Stimulated activated CD4-positive, alpha-beta T cell treated with anti-CD3 and anti-CD28 coated beads, Interleukin-1b, Interleukin-23, amount 100 ng/mL, for 4 hours (primary cell): Measurements from ENCODE around the gene UBE3C.
"Not testable (repeated sequence)": the region's sequence is repeated elsewhere in the genome, so short reads cannot be mapped to it uniquely, and the experiment has no call there.

Experiments used
- DNase-seq, 2 donors: peaks; one replicate each; pipeline ENCODE4 v3.0.0-alpha.2; 2020; ENCODE audit warnings: low read depth in 2 of 2

The UBE3C gene

DNA sequence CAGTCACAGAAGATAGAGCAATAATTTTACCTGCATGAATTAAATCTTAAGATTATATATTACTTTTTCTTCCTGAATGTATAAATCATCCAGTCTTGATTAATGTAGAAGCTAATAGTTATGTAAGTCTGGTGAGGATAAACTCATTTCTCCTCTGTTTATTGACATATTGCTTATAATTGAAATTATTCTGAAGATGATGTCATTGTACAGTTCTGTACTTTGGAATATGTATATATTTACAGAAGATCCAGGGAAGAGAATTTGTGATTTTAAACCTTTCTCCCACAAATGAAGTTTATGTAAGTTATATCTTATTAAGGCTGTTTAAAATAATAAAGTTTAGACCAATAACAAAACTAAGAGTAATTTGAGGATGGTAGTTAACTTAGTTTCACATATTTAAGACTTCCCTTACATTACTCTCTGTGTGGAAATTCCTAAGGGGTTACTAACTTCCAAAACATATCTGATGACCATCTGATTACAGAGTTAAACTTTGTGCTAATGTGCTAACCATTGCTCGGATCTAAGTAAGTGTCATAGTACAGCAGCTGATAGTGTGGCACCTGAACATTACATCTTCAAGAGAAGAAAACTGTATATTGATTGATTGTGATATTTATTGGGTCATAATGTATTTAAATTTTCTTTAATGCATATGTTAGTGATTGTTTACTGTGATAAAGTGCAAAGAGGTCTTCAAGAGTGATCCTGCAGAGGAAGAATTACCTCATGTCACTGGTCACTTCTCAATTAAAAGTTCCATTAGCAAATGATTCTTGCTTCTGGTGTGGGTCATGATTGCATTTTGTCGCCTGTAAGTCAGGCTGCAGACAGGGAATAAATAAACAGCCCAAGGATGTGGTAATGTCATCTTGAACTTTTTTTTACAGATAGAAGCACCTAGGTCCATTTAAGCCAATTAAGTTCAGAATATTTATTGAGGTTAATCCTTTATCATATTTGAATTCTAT lies 96.9 kb downstream of the UBE3C start:
- DNase-seq: no peak

DNA sequence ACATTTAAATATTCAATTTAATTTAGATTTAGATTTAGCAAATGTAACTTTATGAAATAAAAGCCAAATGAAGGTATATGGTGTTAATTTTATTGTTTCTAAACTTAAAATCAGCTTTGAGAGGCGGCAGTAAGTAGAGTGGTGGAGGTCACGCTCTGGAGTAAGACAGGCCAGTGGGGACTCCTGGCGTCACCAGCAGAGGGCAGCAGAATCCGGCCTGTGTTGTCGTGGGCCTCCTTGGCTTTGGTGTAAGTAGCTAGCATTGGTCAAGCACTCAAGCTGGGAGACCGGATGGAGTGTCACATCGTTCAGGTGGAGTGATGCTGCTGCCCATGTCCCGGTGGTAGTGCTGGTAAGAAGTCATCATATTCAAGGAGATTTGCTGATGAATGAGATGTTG lies 99.4 kb downstream of the UBE3C start:
- no peak for DNase-seq

DNA sequence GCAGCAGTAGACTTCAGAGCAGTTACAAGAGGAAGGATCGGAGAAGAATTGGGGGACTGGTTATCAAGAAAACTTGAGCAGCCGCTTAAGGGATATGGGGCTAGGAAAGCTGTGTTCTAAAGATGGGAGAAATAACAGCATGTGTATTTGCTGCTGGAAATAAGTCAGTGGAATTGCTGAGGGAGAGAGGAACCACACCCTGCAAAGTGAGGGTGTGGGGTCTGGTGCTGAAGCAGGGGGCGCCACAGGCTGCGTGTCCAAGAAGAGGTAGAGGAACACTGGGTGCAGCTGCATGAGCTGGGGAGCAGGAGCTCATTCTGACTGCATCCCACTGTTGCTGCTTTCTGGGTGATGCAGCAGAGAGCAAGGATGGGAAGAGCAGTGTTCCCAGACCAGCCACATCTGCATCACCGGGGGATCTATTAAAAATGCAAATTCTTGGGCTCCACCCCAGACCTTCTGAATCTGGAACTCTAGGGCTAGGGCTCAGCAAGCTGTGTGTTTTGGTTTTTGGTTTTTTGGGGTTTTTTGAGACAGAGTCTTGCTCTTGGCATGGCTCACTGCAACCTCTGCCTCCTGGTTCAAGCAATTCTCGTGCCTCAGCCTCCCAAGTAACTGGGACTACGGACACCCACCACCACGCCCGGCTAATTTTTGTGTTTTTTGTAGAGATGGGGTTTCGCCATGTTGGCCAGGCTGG lies 101.0 kb downstream of the UBE3C start:
- no peak for DNase-seq

DNA sequence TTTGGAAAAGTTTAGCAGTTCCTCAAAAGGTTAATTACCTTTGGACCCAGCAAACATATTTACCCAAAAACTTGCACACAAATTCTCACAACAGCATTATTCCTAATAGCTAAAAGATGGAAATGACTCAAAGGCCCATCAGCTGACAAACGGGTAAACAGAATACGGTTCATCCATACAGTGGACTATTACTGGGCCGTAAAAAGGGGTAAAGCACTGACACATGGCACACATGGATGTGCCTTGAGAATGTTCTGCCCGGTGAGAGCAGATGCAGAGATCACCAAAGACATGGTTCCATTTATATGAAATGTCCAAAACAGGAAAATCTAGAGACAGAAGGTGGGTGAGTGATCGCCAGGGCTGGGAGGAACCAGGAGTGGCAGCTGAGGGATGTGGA lies 102.9 kb downstream of the UBE3C start:
- DNase-seq: no peak

DNA sequence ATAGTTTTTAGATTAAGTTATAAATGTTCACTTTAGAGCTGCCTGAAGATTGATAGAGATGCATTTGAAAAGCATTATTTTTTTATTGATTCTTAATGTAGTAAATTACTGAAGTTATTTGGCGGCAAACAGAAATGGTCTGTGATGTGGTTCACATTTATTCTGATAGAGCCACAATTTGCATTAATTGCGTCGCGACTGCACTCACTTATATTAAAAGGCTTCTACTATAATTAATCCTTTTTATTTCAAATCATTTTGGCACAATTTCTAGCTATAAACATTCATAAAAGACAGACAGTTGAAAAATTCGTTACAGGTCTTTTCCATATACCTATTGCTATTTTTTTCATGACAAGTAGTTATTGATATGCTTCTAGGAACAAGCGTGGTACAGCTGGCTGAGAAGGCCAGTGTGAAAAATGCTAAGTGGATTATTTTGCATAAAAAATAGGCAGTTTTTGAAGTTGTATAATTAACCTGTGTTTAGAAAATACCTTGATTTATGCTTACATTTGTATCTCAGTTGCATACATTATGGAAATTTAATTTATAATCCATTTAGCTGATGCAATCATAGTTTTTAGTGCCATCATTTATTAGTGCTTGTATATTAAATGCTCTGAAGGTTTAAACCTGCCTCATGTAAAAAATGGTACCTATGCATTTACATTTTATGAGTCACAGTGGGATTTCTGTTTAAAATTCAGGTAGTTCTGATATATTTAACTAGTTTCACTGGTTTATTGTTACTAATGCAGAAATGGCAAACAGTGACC lies 106.0 kb downstream of the UBE3C start:
- no peak for DNase-seq

DNA sequence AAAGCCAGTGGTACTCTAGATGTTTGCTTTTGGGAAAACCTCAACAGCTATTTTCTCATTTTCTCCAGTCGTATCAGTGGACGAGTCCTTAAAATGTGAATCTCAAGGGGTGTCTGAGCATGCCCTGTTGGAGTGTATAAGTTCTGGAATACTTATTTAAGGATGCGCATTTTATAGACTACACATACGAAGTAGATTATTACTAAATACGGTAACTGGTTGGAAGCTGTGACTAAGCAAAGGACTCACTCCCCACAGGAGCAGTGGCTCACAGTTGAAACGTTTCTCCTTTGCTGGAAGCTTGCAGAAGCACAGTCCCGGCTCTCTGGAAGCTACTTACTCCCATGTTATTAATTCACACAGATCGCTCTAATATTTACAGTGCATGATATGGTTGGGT lies 107.3 kb downstream of the UBE3C start:
- DNase-seq: no peak

DNA sequence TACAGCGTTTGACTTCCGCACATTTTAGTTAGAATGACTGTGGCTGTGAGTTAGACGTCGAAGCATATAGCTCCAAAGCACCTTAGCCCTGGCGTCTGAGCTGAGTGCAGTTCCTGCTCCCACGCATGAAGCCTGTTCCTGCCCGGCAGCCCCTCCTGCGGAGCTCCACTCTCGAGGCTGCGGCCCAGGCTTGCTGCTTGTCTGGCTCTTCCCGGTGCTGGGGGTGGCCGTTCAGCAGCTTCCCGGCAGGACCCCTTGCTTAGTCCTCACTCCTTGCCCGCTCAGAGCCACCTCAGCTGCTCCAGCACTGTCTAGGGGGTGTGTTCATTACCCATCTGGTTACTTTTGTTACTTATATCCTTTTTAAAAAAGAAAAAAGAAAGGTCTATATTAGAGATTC lies 109.9 kb downstream of the UBE3C start:
- no peak for DNase-seq

DNA sequence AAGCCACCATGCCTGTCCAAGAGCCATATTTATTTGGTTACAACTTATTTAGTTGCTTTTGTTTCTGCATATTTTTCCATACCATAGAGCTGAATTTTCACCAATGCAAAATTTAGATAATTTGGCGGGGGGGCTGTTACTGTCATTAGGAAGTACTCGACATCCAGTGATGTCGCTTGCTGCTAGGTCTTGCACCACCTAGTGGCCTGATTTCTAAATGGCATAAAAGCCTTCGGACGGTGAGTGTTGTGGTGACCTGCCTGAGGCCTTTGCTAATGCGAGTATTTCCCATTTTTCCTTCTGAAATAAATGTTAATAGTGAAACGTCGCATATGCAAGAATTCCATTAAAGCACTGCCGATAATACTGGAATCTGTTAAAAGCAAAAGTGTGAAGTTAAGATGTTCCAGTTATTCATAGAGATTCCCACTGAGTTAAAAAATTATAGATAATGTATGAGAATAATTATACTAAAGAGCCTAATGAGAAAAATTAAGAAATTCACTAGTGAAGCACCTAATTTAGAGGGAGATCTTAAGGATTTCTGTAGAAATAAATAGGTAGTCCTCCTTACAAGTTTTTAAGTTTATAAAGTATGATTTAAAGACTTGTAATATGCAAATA lies 112.0 kb downstream of the UBE3C start:
- peak in 1 of 2 donors; percentile 33 for DNase-seq

DNA sequence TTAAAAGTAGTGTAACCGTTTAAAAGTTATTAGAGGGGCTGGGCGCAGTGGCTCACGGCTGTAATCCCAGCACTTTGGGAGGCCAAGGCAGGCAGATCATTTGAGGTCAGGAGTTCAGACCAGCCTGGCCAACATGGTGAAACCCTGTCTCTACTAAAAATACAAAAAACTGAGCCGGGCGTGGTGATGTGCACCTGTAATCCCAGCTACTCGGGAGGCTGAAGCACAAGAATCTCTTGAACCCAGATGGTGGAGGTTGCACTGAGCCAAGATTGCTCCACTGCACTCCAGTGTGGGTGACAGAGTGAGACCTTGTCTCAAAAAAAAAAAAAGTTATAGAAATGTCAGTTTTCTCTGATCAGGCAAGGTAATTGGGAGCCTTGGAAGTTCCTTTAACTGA lies 113.1 kb downstream of the UBE3C start:
- not testable (repeated sequence) for DNase-seq

DNA sequence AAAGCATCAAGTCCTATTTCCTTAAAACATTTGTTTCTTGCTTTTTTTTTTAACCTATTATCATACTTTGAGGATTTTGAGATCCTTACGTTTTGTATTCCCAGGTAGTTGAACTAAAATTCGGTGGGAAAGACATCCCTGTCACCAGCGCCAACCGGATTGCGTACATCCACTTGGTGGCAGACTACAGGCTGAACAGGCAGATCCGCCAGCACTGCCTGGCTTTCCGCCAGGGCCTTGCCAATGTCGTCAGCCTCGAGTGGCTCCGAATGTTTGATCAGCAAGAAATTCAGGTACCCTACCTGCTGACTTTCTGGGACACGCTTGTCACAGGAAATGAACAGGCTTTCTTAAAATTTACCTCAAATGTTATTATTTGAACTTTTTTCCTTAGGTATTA lies 115.1 kb downstream of the UBE3C start:
- no peak for DNase-seq

DNA sequence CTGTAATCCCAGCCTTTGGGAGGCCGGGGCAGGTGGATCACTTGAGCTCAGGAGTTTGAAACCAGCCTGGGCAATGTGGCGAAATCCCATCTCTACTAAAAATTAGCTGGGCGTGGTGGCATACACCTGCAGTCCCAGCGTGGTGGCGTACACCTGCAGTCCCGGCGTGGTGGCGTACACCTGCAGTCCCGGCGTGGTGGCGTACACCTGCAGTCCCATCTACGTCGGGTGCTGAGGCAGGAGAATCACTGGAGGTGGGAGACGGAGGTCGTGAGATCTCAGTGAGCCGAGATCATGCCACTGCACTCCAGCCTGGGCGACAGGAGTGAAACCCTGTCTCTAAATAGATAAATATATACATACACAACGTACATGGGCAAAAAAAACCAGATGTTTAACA lies 116.1 kb downstream of the UBE3C start:
- DNase-seq: not testable (repeated sequence)

DNA sequence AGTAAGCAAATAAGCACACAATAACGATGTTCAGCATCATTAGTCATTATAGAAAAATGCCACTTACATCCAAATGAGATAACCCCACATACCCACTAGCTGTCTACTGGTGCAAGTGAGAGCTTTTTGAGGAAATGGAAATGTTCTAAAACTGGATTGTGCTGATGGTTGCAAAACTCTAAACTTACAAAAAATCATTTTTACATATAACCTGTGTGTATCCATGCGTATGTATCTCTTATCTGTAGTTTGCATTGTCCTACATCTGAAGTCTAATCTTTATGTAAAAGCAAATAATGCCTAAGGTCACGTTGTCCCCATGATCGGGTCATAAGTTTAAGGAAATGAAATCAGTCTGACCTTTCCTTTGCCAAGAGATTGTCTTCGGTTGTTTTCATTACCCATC lies 116.5 kb downstream of the UBE3C start:
- no peak for DNase-seq

DNA sequence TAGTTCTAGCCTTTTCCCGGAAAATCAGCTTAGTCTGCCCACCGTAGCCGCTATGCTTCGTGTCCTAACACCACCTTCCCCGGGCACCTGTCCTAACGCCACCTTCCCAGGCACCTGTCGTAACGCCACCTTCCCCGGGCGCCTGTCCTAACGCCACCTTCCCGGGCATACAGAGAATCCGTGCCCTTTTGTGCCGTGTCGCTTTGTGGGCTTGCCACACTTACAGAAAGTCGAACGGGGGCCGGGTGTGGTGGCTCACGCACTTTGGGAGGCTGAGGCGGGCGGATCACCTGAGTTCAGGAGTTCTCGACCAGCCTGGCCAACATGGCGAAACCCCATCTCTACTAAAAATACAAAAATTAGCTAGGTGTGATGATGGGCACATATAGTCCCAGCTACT lies 124.4 kb downstream of the UBE3C start:
- no peak for DNase-seq

DNA sequence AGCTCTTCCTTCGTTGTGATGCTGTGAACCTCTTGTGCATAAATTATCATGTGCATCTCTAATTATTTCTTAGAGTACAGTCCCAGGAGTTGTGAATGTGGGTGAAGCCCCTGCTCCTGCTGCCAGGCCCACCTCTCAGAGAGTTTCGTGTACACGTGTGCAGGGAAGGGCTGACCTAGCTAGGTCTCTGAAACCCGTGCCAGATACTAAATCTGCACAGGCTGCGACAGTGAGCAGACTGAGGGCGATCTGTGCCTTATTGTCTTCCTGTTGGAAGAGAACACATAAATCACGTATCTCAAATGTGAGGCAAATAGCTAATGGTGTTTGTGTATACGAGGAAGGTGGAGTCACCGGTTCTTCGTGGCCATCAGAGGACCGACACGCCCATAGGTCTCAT lies 126.3 kb downstream of the UBE3C start:
- no peak for DNase-seq

DNA sequence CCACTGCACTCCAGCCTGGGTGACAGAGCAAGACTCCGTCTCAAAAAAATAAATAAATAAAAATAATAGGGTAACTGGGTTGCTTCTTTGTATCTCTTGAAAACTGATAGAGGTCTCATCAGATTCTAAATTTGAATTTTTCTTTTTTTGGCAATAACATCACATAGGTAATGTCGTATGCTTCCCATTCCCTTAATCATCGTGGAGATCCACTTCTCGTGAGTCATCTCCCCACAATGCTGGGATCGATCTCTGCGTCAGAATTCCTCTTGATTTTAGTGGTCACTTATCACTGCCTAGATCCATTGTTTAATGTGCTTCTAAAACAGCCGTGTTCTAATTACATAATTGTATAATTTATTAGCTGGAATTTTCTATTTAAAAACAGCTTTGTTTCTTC lies 127.5 kb downstream of the UBE3C start:
- no peak for DNase-seq

DNA sequence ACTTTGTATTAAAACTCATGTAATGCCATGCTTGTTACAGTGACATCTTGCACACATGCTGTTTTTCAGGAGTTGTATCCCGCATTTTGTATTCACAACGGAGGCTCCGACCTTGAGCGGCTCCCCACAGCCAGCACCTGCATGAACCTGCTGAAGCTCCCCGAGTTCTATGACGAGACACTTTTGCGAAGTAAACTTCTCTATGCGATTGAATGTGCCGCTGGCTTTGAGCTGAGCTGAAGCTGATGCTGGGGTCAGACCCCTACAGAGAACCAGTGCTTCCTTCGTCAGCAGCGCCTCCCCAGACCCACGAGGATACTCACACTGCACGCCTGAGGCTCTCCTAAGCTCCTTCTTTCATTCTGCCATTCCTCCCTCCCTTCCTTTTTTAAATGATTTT lies 128.8 kb downstream of the UBE3C start:
- DNase-seq: no peak

DNA sequence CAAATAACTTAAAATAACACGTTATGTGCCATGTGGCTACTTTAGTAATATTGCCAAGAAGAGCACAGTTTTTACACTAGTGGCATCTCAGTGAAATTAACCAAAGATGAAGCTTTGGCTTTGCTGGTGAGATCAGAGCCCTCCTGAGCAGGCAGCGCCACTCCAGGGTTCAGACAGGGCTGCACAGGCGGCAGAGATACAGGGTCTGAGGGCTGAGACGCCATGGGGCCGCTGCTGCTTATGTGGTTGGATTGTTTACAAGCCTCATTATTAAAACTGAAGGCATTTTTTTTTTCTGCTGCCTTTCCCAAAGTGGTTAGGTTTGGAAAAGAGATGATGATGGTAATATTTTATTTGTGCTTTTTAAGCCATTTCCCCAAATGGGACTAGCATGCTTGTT lies 129.2 kb downstream of the UBE3C start:
- DNase-seq: no peak

DNA sequence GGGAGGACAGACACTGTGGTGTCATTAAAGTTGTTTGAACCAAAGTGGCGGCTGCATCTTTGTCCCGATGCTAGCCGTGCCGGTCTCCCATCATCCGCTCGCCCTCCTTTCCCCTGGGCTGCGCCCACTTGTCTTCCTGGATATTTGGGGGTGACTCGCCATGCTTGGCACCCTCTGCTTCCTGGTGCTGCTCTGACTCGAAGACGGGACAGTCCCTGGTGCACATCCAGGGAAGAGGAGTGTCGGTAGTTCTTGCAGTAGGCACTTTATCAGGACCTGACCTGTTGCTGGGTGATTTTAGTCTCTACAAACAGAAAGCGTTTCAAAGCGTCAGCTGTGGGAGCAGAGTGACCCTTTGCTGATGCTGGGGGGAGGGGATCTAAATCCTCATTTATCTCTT lies 129.8 kb downstream of the UBE3C start:
- no peak for DNase-seq

DNA sequence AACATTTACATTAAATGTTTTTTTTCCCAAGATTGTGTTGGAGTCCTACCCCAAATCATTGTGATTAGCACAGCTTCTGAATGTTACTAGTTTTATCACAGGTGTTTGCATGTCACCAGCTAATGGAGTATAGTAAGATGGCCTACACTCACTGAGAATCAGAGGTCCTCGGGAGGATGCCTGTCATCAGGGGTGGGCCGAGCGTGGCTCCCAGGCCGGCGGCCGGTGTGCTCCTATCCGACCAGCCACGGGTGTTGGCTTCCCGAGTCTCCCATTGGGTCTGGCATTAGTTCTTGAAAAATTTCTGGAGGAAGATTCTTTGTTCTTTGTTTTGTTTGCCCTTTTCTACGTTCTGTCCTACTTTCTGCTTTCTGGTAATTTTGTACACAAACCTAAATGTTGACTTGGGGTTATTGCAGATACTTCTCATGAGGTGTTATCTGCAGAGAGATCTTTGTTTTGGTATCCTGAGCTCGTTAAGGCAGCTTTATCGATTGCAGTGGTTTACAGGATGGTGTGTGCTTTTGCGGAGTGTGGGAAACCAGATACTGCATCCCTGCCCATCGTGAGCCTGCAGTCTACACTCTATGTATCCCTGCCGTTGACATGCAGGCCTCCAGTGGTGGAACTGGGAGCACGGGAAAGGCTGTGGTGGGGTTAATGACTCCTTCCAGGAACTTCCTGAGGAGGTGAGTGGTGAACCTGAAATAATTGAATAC lies 130.8 kb downstream of the UBE3C start:
- DNase-seq: no peak

DNA sequence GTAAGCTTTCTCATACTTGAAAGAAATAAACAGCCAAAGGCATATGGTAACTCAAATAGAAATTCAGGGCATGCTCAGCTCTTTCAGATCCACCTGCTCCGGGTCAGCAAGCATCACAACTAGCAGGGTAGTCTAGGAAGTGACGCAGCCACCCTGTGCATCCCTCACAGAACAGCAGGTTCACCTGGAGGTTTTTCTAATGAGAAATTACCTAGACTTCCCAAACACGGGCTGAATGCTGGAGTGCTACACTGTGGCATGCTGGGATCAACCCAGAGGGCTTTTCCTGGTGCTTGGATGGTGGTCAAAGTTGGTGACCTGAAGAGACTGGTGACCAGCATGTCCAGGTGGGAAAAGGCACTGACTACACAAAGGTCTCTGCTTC lies 131.3 kb downstream of the UBE3C start:
- no peak for DNase-seq

DNA sequence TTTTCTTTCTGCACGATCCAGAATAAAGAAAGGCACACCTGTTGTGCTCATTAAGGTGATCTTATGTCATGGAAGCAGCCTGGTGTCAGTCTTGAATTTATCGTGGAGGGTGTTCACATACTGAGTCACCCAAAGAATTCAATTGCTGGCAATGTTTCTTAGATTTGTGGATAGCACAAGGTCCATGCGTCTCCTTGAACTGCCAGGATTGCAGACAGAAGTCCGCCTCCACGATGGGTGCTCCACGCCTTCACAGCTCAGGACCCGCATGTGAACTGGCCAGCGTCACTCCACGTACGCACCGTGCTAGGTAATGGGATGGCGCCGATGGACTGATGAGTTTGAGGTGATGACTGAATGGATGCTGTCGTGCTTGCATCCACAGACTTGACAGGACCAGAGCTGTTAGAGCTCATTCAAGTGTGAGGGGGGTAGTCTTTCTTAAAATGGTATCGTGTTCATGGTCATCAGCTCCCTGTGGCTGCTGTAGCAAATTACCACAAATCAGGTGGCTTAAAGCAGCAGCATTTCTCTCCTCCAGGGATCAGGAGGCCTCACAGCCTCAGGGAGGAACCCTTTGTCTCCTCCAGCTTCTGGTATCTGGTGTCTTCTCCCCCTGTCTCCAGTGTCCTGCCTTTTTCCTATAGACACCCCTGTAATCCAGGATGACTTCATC lies 132.7 kb downstream of the UBE3C start:
- DNase-seq: no peak
